Stimulated activated CD4-positive, alpha-beta T cell treated with anti-CD3 and anti-CD28 coated beads, Interleukin-4, amount 100 ng/mL, for 1 hour (primary cell): Measurements from ENCODE around the gene GNAO1.

Experiments
- DNase-seq: peaks from one replicate; pipeline ENCODE4 v3.0.0-alpha.2; 2020

The GNAO1 gene

GRCh38 chr16:56317998-56318826 is 126.9 kb downstream of the GNAO1 start:
- DNase-seq, result peak; percentile 74

- no peak for DNase-seq
Measured at GRCh38 chr16:56318827-56319140, 127.5 kb downstream of the GNAO1 start.

- no peak for DNase-seq
Measured at GRCh38 chr16:56319376-56319775, 128.1 kb downstream of the GNAO1 start.

GRCh38 chr16:56320056-56320455 is 128.8 kb downstream of the GNAO1 start:
- no peak for DNase-seq

- no peak for DNase-seq
Measured at GRCh38 chr16:56320811-56321558, 129.7 kb downstream of the GNAO1 start.

- DNase-seq, result no peak
Measured at GRCh38 chr16:56321571-56321970, 130.3 kb downstream of the GNAO1 start.

- DNase-seq, result no peak
Measured at GRCh38 chr16:56324406-56324805, 133.1 kb downstream of the GNAO1 start.

GRCh38 chr16:56325956-56326355 is 134.7 kb downstream of the GNAO1 start:
- no peak for DNase-seq

- DNase-seq, result no peak
Measured at GRCh38 chr16:56327071-56327928, 136.0 kb downstream of the GNAO1 start.

GRCh38 chr16:56327929-56328258 is 136.6 kb downstream of the GNAO1 start:
- no peak for DNase-seq

- no peak for DNase-seq
Measured at GRCh38 chr16:56328276-56329022, 137.2 kb downstream of the GNAO1 start.

GRCh38 chr16:56329887-56330286 is 138.6 kb downstream of the GNAO1 start:
- DNase-seq, result no peak

GRCh38 chr16:56330476-56330875 is 139.2 kb downstream of the GNAO1 start:
- DNase-seq, result no peak

GRCh38 chr16:56331399-56331798 is 140.1 kb downstream of the GNAO1 start:
- DNase-seq, result no peak

GRCh38 chr16:56331915-56332314 is 140.6 kb downstream of the GNAO1 start:
- no peak for DNase-seq

- DNase-seq, result no peak
Measured at GRCh38 chr16:56332464-56333079, 141.3 kb downstream of the GNAO1 start.

- no peak for DNase-seq
Measured at GRCh38 chr16:56334761-56335160, 143.5 kb downstream of the GNAO1 start.

GRCh38 chr16:56336071-56336688 is 144.9 kb downstream of the GNAO1 start:
- DNase-seq, result no peak

GRCh38 chr16:56336711-56337110 is 145.4 kb downstream of the GNAO1 start:
- no peak for DNase-seq

GRCh38 chr16:56337131-56337857 is 146.0 kb downstream of the GNAO1 start:
- no peak for DNase-seq

- no peak for DNase-seq
Measured at GRCh38 chr16:56337858-56338325, 146.6 kb downstream of the GNAO1 start.
